Glomerular endothelial cell (primary cell): Measurements from ENCODE around the gene FBXL19. TPM values are rescaled to one million over a fixed set of nuclear protein-coding genes. Genes with fewer than 3 reads are reported as not detected.

Experiments used
- DNase-seq: peaks from one replicate; pipeline ENCODE4 v3.0.0-alpha.2; 2011; ENCODE audit warnings: low read depth, low spot score; ENCODE audit errors: extremely low read depth
- total RNA-seq: library from RNA; depleted of rRNA; stranded (reverse); fragments of >200 nt; gene quantifications from 2 replicates; pipeline ENCODE4 v1.2.3, GENCODE V29; 2015

Gene FBXL19
- total RNA-seq, 1 donor from 2014 or later, result 29.5 TPM

DNA sequence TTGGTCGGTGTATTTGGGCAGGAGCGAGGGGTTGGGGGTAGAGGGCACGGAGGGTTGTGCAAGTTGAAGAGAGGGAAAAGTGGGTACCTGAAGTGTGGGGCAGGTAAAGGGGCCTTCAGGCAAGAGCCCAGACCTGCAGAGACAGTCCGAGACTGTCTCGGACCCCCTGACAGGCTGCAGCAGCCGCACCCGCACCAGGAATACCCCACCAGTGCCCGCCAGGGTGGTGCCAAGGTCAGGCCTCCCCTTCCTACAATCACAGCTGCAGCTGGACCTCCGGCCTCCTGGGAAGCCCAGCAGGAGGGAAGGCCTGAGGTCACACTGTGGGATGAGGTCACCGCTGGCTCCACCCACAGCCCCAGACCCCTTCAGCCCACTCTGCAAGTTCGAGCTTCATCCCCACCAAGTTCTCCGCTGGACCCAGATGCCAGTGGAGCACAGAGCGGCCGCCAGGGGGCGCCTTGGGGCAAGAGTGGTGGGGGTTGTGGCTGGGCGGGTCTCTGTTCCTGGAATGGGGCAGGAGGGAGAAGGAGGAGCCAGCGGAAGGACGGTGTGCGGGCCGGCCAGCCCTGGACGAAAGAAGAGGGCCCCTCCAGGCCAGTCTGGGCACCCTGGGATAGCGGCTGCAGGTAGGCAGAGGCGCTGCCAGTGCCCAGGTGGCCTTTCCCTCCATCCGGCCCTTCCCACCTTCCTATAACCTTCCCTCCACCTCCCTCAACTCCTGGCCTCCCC lies 61.5 kb downstream of the FBXL19 start, which contains the start of gene HSD3B7:
TSS of gene HSD3B7 (plus strand) at position 539 of the 732 bp plus-strand sequence. CDS start 452 bp downstream, outside the sequence.
- DNase-seq, result no peak

GRCh38 chr16:30985401-30986128 lies 62.2 kb downstream of the FBXL19 start:
- DNase-seq, result no peak

- no peak for DNase-seq
Observed at GRCh38 chr16:30986129-30986991, 63.0 kb downstream of the FBXL19 start.

GRCh38 chr16:30987581-30988190 lies 64.3 kb downstream of the FBXL19 start:
- DNase-seq, result no peak

DNA sequence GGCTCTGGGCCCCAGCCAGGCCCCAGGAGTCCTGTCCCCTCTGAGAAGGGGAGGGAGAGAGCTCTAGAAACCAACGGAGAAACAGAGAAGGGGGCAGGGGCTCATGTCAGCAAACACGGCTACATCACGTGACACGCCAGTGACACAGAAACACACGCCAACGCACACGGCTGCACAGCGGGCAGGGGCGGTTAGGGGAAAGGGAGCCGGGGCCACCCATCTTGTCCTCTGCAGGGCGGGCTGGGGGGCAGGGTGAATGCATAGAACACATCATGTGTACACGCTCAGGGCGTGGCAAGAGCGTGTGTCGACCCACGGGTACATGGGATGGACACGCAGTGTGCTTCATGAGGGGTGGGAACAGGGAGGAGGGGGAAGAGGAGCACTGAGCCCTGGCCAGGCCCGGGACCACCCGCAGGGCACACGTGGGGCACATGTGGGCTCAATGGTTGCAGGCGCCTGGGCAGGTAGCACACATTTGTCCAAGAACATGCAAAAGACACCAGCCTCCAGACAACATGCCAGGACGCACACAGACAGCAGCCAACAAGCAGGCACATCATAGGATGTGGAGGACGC lies 66.2 kb downstream of the FBXL19 start:
- no peak for DNase-seq

DNA sequence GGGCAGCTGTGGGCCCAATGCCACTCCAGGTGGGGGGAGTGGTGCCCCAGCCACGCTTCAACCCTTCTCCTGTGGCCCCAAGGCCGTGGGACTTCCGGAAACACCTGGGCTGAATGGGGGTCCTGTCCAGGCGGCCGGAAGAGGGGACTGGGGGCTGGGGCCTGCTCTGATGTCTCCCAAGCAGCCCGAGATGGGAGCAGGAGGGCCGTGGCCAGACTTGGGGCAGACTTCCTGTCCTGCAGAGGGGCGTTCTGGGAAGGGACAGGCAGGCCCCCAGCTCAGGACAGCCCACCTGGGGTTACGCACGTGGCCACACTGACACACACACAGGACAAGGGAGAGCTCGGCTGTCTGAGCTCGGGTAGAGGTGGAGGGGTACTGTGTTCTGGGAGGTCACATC lies 66.7 kb downstream of the FBXL19 start:
- no peak for DNase-seq

DNA sequence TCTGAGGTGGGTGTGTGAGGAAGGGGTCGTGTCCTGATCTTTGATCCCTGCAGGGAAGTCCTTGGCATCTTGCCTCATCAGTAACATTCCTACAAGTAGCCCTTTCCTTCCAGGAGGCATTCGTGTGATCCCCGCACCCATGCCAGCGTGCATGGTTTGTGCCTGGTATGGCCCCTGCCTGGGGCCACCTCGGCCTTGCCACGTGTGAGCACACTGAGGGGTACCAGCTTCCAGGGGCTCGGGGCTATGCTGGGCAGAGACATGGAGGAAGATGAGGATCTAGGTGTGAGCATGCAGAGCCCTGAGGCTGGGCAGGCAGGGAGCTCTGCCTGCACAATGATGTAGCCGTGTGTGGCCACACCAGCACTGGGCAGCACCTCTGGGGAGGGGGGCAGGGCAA lies 67.7 kb downstream of the FBXL19 start:
- no peak for DNase-seq

- DNase-seq, result no peak
Observed at GRCh38 chr16:30992276-30992780, 69.0 kb downstream of the FBXL19 start.

GRCh38 chr16:30992931-30993816 lies 69.8 kb downstream of the FBXL19 start:
- no peak for DNase-seq

GRCh38 chr16:30995927-30996323 lies 72.6 kb downstream of the FBXL19 start:
- no peak for DNase-seq

GRCh38 chr16:30996324-30996984 lies 73.1 kb downstream of the FBXL19 start:
- DNase-seq, result no peak

DNA sequence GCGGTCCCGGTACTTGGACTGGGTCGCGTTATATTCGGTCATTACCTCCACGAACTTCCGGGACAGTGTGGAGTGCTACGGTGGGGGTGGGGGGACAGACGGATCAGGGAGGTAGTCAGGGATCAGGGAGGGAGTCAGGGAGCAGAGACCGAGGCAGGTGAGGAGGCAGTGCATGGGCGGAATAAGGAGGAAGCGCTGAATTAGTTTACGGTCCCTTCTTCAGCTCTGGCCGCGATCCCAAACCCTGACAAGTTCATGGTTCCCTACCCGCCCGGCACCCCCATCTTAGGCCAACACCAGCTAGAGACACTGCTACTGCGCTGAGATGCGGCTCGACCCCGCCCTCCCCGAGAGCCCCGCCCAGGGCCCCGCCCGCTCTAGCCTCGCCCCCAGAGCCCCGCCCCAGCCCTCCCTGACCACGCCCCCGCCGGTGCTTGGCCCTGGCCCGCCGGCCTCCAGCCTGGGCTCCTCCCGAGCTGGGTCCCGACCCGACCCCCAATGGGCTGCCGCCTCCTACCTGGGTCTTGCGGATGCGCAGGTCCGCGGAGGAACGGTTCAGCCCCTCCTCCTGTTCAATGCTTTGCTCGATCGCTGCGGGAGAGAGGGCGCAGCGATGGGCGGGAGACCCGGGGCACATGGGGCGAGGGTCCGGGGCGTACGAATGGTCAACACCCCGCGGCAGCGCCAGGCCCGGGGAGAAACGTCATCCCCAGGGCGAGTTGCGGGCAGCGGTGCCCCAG lies 73.8 kb downstream of the FBXL19 start:
- DNase-seq, result no peak

- no peak for DNase-seq
Observed at GRCh38 chr16:30997725-30998711, 74.6 kb downstream of the FBXL19 start.
